Ammon's horn (tissue), 1 donor: ENCODE results near the gene NR4A1.

ENCODE experiments used
- DNase-seq: peaks from one replicate; pipeline ENCODE4 v3.0.0-alpha.2; 2016; ENCODE audit warnings: low spot score

The NR4A1 gene

GRCh38 chr12:52050758-52051541 lies at the start of gene NR4A1:
NR4A1 (plus strand) TSS chr12:52051442; CDS start chr12:52054329, 2,887 bp downstream.
- peak; percentile 95 for DNase-seq

GRCh38 chr12:52003016-52003550 lies 48.2 kb upstream of the NR4A1 start:
- no peak for DNase-seq

- no peak for DNase-seq
Measured at GRCh38 chr12:52003591-52003990, 47.7 kb upstream of the NR4A1 start.

GRCh38 chr12:52004042-52004648 lies 47.1 kb upstream of the NR4A1 start:
- DNase-seq = peak; percentile 79

- DNase-seq = no peak
Measured at GRCh38 chr12:52005218-52005902, 45.9 kb upstream of the NR4A1 start.

GRCh38 chr12:52005903-52006703 lies 45.1 kb upstream of the NR4A1 start:
- DNase-seq = peak; percentile 80

- DNase-seq = peak; percentile 57
Measured at GRCh38 chr12:52006726-52007157, 44.5 kb upstream of the NR4A1 start, which contains the start of gene TAMALIN. TAMALIN (plus strand) TSS chr12:52006946; CDS start chr12:52007020, 74 bp downstream.

GRCh38 chr12:52007158-52007921 lies 43.9 kb upstream of the NR4A1 start:
- DNase-seq = no peak

GRCh38 chr12:52007982-52008510 lies 43.2 kb upstream of the NR4A1 start:
- DNase-seq = no peak

GRCh38 chr12:52009081-52009751 lies 42.0 kb upstream of the NR4A1 start:
- DNase-seq = no peak

- peak; percentile 87 for DNase-seq
Measured at GRCh38 chr12:52010152-52010622, 41.1 kb upstream of the NR4A1 start.

GRCh38 chr12:52010692-52011601 lies 40.3 kb upstream of the NR4A1 start:
- no peak for DNase-seq

GRCh38 chr12:52011602-52012214 lies 39.5 kb upstream of the NR4A1 start:
- DNase-seq = no peak

GRCh38 chr12:52013626-52014310 lies 37.5 kb upstream of the NR4A1 start:
- DNase-seq = no peak

GRCh38 chr12:52014567-52015530 lies 36.4 kb upstream of the NR4A1 start:
- no peak for DNase-seq

- DNase-seq = peak; percentile 53
Measured at GRCh38 chr12:52015532-52016041, 35.7 kb upstream of the NR4A1 start.
